Skin of body (tissue), 2 donors: ENCODE data around the gene TUBG1. TPM values are rescaled to one million over a fixed set of nuclear protein-coding genes. Genes with fewer than 3 reads are reported as not detected.
"Not testable (repeated sequence)": the region's sequence is repeated elsewhere in the genome, so short reads cannot be mapped to it uniquely, and the experiment has no call there.

Source experiments
- DNase-seq: peaks from one replicate; lab custom pipeline; 2025; lab: John Stamatoyannopoulos, UW
- total RNA-seq: library from RNA; depleted of rRNA; stranded (reverse); fragments of >200 nt; gene quantifications from one replicate; pipeline ENCODE4 v1.2.3, GENCODE V29; 2014

The TUBG1 gene
- total RNA-seq, 1 donor from 2014 or later = 12.5 TPM

- DNase-seq = peak; percentile 69
Observed at GRCh38 chr17:42578282-42578869, 31.1 kb upstream of the TUBG1 start.

- no peak for DNase-seq
Observed at GRCh38 chr17:42579794-42580551, 29.5 kb upstream of the TUBG1 start.

- DNase-seq = no peak
Observed at GRCh38 chr17:42581744-42582270, 27.7 kb upstream of the TUBG1 start.

GRCh38 chr17:42584880-42585279, 24.6 kb upstream of the TUBG1 start:
- no peak for DNase-seq

GRCh38 chr17:42585353-42585752, 24.1 kb upstream of the TUBG1 start:
- DNase-seq = no peak

GRCh38 chr17:42586514-42587230, 22.8 kb upstream of the TUBG1 start:
- DNase-seq = no peak

GRCh38 chr17:42590886-42591285, 18.6 kb upstream of the TUBG1 start:
- no peak for DNase-seq

- no peak for DNase-seq
Observed at GRCh38 chr17:42591411-42591810, 18.1 kb upstream of the TUBG1 start.

- DNase-seq = no peak
Observed at GRCh38 chr17:42596386-42596785, 13.1 kb upstream of the TUBG1 start.

GRCh38 chr17:42598905-42599304, 10.6 kb upstream of the TUBG1 start:
- no peak for DNase-seq

GRCh38 chr17:42603318-42603717, 6.2 kb upstream of the TUBG1 start:
- no peak for DNase-seq

GRCh38 chr17:42607769-42608168, 1.7 kb upstream of the TUBG1 start:
- DNase-seq = no peak

- no peak for DNase-seq
Observed at GRCh38 chr17:42608305-42609181, 940 bp upstream of the TUBG1 start.

- not testable (repeated sequence) for DNase-seq
Observed at GRCh38 chr17:42609814-42610801, 625 bp downstream of the TUBG1 start.

- no peak for DNase-seq
Observed at GRCh38 chr17:42612013-42612412, 2.5 kb downstream of the TUBG1 start.

GRCh38 chr17:42613699-42614295, 4.3 kb downstream of the TUBG1 start:
- DNase-seq = no peak

GRCh38 chr17:42617956-42618431, 8.5 kb downstream of the TUBG1 start:
- no peak for DNase-seq

GRCh38 chr17:42618442-42619150, 9.1 kb downstream of the TUBG1 start:
- DNase-seq = peak; percentile 7

- not testable (repeated sequence) for DNase-seq
Observed at GRCh38 chr17:42621987-42622386, 12.5 kb downstream of the TUBG1 start.
